Fibroblast of peridontal ligament (primary cell): ENCODE data around the gene RFX3.

Experiments
- DNase-seq: peaks from one replicate; pipeline ENCODE4 v3.0.0-alpha.2; 2010; ENCODE audit errors: extremely low read depth

The RFX3 gene

DNA sequence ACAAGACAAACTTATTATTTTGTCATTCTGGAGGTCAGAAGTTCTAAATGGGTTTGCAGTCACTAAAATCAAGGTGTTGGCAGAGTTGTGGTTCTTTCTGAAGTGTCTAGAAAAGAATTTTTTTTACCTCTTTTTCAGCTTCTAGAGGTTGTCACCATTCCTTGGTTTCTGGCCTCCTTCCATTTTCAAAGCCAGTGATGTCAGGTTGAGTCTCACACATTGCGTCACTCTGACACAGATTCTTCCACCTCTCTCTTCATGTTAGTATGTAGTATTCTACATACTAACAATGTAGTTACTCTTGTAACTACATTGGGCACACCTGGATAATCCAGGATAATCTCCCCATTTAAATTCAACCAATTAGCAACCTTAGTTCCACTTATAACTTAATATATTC, 290.3 kb downstream of the RFX3 start:
- DNase-seq = no peak

DNA sequence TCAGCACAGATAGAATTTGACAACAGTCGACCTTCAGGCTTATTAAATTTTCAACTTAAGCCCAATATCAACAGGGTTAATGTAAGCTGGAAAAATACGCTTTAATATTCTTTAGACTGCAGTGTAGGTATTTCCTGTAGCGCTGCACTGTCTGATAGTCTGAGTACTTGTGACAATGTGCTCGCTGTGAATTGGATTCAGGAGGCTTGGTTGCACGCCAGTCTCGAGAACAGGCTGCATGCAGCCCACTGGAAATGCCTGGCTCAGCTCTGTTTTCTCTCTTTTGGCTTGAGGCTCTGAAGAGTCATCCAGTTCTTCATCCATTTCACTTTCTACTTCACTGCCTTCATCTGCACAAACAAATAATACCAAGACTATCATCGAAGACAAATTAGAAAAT, 300.9 kb downstream of the RFX3 start:
- DNase-seq = no peak

DNA sequence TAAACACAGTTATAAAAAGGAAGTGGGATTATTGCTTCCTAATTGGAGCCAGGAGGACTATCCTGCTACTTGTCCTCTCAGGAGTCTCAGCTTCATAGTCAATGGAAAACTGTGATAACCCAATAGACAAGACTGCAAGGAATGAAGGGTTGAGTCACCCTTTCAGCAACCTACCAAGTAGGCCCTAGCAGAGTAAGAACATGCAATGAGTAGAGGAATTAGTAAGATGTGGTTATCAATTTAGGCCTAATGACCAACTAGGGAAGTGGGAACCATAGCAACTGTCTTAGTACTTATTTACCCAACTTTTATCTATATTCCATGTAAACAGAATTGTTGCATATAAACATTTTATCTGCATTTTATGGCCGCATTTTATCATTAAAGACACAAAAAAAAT, 310.1 kb downstream of the RFX3 start:
- no peak for DNase-seq

DNA sequence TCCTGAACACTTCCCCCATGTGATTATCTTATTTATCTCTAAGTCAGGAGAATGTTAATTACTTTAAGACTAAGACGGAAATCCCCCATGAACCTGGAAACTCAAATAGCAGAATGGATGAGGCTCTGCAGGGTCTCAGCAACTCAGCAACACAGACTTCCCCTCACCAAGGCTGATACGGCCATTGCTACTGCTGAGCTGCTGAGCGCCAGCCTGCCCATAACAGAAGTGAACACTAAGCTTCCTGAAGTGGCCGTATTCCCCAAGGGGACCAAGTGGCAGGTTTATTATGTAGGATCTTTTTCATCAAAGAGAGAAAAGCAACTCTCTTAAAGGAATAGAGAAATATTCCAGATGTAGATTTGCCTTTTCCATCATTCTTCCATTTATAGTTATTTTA, 311.1 kb downstream of the RFX3 start:
- no peak for DNase-seq

DNA sequence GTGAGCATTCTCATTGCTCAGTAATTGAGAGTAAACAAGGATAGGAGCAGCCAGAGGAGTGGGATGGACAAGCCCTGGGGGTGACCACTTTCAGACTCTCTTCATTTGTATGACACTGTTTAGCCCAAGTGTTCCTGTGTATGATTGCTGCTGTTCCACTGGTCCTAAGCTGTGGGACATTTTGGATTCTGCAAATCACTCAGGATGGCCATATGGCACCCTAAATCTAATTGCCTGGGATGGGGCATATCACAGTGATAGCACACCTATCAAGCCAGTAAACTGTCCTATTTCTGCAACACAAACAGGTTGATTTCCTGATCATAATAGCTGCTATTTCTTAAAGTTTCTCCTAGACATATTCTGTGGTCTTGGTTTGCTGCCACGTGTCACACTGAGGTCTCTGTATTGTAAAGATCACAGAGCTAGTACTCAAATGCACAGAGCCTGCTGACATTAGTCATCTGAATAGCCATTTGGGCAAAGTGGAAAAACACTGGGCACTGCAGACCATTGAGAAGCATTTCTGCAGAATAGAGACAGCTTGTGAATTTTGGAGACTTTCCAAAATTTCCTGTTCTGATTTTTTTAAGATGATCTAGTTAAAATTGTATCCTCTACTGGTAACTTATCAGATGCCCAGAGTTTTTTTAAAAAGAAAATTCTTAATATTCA, 320.2 kb downstream of the RFX3 start:
- no peak for DNase-seq

DNA sequence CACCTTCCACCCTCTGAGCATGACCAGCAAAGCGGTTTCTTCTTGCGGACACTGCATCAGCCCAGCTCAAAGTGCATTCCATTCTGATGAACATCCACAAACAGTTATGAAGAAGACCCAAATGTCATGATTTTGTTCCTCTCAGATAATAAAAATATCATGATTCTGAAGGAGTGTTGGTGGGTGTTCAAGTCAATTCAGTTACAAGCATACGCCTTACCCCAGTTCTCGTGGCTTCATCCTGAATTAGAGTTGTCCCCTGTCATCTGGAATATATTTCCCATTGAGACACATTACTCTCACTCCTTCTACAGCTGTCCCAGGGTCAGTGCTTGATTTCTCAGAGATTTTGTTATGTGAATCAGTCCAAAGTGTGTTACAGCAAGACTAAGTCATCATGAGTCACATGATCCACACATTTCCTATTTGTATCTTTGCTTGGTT, 325.4 kb downstream of the RFX3 start:
- DNase-seq = peak; percentile 37

DNA sequence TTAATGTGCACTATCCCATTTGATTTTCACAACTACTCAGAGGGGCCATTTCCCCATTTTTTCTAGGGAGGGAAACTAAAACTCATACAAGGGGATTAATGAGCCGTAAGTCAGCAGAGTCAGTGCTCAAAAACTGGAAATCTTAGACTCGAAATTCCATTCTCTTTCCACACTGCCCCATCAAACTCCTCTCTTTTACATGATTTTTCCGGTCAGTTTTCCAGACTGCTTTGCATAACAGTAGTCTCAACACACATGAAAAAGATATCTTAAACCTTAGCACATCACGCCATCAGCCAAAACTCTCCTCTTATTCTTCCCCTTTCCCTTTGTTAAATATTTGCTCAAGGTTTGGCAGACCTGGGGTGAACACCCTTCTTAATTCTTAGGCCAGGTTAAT, 332.0 kb downstream of the RFX3 start:
- DNase-seq = no peak

DNA sequence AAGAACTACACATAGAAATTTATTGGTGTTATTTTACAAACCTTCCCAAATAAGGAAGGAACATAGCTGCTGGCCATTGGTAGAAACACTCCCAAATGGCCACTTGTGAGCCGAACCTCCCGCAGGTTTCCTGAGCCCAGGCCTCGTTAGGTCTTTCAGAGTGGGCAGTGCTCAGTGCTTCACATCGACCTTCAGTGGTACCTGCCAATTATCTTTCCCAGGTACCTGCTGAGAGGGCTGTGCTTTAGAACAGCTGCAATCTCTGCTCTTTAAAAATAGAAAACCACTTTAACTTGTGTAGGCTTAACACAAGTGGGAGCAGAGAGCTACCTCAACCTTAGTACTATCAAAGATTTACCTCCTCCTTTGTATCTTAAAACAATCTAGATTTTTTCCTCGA, 334.1 kb downstream of the RFX3 start:
- no peak for DNase-seq

DNA sequence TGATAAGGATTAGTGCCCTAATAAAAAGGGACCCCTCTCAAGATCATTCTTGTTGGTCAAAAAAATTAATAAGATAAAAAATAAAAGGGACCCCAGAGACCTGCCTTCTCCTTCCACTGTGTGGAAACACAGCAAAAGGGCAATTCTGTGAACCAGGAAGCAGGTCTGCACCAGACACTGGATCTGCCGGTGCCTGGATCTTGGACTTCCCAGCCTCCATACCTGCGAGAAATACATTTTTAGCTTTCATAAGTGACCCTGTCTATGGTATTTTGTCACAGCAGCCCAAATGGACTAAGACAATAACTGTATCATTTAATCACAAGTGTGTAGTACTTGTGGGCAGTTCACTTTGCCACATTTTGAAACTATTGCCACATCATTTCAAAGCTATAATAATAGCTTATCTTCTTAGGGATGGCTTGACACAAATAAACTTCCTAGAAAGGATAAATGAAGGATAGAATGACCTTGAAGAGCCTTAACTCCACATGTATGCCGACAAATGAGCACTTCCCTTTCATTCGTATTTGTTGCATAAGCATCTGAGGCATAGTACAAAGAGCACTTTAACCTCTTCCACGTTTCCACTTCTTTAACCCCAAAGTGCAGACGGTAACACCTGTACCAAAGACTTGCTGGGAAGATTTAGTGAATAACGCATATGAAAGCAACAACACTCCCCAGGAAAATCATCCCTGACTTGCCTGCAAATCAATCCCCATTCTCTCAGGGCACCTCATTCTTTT, 336.5 kb downstream of the RFX3 start:
- no peak for DNase-seq

DNA sequence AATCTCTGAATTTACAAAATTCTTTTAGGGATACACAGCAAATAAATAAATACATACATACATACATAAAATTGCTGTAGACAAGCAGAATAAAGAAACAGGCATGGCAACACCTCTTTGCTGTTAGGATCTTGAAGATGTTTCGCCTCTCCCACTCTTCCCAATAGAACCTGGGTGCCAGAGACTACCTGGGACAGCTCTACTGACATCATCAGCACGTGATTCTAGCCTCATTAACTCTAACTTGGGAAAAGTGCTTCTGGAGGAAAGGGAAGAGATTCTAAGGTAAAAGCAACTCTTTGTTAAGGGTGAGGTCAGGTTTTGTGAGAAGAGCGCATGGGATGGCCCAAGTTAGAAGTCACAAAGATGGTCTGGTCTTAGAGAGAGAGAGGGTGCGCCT, 339.1 kb downstream of the RFX3 start:
- DNase-seq = no peak

DNA sequence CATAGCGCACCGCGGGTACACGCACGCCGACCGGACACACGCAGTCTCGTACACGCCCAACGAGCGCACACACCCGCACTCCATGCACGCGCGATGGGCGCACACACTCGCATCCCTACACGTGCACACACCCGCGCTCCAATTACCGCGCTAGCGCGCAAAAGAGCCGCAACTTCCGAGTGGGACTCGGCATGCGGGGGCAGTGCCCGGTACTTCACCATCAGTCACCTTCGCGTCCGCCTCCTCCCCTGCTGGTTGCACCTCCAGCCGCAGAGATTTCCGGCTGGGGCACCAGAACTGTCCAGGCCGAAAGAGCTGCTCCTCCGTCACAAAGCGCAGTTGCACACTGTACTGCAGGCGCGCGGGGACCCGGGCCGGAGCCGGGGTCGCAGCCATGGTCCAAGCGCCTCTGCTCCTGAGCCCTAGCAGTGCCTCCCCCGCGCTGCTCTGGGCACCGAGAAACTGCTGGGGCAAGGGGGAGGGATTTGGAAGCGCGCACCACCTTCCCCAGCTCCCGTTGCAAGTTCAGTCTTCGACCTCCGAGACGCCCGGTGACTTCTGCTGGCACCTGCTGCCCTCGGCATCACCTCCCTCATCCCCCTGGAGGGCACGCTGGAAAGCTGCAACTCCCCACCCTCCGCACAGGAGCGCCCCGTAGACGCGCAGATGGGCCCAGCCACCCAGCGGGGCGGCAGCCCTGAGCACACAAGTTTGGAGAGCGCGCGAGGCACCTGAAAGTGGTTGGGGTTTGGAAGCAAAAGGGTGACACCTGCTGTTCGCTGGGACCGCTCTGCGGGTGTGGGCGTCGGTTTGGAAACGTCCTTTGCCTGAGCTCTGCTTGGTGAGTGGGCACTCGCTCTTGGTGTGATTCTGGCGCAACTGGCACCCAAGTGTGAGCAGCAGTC, 344.5 kb downstream of the RFX3 start:
- DNase-seq = no peak

DNA sequence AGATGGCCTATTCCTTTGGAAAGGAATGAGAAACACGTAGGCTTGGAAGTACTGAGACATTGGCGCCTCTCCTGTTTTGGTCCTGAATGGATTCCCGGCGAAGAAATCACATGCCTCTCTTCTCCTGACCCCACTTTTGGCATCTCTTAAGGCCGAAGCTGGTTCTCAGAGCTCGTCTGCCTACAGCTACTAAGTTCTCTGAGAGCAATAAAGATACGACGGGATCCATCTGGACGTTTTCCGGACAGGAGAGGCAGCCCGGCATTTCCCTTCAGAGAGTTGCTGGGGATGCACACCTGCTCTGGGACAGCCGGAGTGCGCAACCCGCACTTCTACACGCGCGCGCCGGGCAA, 345.1 kb downstream of the RFX3 start:
- no peak for DNase-seq

DNA sequence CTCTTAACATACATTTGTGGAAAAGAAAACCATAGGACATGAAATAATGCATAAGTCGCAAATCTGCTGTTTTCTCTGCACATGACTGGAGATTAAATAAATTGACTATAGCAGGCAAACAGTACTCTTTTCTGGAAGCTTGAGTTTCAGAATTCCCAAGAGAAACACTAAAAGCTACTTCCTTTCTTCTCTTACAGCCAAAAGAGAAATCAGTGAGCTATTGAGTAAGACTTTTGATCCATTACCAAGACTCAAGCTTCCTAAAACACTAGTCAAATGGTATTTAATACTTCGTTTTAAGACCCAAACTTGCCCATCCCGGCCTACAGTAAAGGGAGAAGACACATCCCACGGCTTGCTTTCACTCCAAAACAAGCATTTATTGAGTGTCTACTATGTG, 346.1 kb downstream of the RFX3 start:
- peak; percentile 48 for DNase-seq

DNA sequence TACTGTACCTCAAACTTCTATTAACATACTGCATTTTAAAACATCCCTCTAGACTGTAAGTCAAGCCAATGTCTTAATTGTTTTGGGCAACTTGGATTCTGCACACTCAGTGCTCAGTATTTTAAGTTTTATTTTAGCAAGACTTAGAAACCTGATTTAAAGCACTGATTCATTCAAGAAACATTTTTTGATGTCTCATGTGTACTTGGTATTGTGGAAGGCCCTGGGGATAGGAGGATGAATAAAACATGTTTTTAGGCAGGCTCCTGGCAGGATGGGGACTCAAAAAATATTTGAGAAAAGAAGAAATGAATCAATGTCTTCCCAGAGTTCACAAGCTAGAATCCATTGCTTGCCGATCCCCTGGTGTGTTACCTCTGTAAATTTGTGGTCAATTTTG, 347.9 kb downstream of the RFX3 start:
- peak; percentile 40 for DNase-seq

DNA sequence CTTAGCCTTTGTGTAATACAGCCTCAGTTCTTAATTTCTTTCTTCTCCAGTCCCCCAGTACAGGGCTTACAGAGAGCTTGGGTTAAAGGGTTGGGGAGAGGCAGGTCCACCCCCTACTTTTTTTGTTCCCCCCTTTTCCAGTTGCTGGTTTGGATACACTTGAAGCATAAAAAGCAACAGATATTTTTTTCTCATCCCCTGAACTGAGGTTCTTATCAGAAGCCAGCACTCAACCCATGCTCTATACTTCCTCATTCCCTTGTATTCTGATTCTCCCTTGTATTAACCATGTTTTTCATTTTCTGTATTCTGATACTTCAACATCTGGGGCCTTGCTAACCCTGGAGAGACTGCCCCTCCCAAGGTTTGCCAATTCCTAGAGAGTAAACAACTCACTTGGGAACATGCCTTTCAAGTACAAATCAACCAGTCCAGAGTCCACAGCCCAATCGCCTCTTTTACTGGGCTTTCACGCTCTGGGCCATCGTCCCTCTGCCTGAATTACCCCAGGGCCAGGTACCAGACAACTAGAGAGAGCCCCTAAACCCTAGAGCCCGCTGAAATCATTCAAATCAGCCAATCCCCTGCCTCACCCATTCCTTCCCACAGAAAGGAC, 348.5 kb downstream of the RFX3 start:
- DNase-seq = no peak

DNA sequence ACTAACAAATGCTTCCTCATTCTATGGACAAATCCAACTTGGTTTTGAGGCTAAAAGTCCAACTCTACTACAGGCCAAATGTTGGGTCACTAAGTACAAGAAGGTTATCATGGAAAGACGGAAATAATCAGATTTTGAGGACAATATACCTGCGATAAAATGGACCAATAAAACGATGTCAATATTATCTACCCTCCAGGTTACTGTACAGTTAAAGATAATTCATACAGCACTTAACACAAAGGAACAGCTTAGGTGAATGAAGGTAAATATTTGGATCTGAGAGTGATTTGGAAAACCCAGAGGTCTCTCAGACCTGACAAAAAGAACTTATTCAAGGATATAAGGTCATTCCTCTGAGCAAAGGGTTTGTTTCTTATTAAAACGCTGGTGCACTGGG, 352.4 kb downstream of the RFX3 start:
- DNase-seq = no peak

DNA sequence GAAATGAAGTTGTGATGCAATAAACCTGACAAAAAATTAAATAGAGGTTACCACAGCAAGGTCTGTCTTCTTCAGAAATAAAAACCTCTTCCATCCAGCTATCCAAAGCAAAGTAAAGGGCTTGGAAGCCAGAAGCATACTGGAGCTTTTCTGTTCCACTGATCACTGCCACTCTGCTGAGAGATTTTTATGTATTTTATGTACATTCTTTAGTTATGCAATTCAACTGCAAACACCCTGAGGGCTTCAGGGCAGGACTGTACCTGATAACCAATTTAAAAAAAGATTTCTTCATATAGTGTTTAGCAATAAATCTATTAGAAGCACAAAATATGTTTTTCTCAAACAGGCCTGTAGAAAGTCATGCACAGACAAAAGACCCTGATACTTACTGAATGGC, 355.0 kb downstream of the RFX3 start:
- DNase-seq = no peak
